NCI-H524 (cell line): ENCODE measurements around the gene MYO18B.

Source experiments
- DNase-seq, 2 experiments: peaks; one replicate each; lab custom pipeline; 2025; lab: John Stamatoyannopoulos, UW

The MYO18B gene

GRCh38 chr22:25990940-25991339 is 249.0 kb downstream of the MYO18B start:
- DNase-seq, result no peak

- no peak for DNase-seq
These were observed 250.3 kb downstream of the MYO18B start for GRCh38 chr22:25992331-25992730.

- no peak for DNase-seq
These were observed 254.7 kb downstream of the MYO18B start for GRCh38 chr22:25996669-25997068.

GRCh38 chr22:25997886-25998775 is 256.1 kb downstream of the MYO18B start:
- DNase-seq, result no peak

GRCh38 chr22:26002456-26002855 is 260.5 kb downstream of the MYO18B start:
- DNase-seq, result no peak

- no peak for DNase-seq
These were observed 262.5 kb downstream of the MYO18B start for GRCh38 chr22:26004477-26004876.

- no peak for DNase-seq
These were observed 266.6 kb downstream of the MYO18B start for GRCh38 chr22:26008587-26008986.

GRCh38 chr22:26016916-26017315 is 274.9 kb downstream of the MYO18B start:
- DNase-seq, result no peak

GRCh38 chr22:26017932-26018331 is 275.9 kb downstream of the MYO18B start:
- DNase-seq, result no peak

GRCh38 chr22:26019596-26019995 is 277.6 kb downstream of the MYO18B start:
- no peak for DNase-seq

- DNase-seq, result no peak
These were observed 279.5 kb downstream of the MYO18B start for GRCh38 chr22:26021516-26021915.

- DNase-seq, result peak in 1 of 2 experiments; percentile 26
These were observed 281.3 kb downstream of the MYO18B start for GRCh38 chr22:26023104-26023775.

- DNase-seq, result no peak
These were observed 283.6 kb downstream of the MYO18B start for GRCh38 chr22:26025626-26026025.

- no peak for DNase-seq
These were observed 285.4 kb downstream of the MYO18B start for GRCh38 chr22:26027341-26027740.

- DNase-seq, result no peak
These were observed 289.7 kb downstream of the MYO18B start for GRCh38 chr22:26031641-26032040.

- DNase-seq, result no peak
These were observed 291.1 kb downstream of the MYO18B start for GRCh38 chr22:26033071-26033470.

- no peak for DNase-seq
These were observed 291.6 kb downstream of the MYO18B start for GRCh38 chr22:26033586-26033985.

- DNase-seq, result no peak
These were observed 293.5 kb downstream of the MYO18B start for GRCh38 chr22:26035523-26035922.

GRCh38 chr22:26038365-26038764 is 296.4 kb downstream of the MYO18B start:
- no peak for DNase-seq

- DNase-seq, result no peak
These were observed 299.9 kb downstream of the MYO18B start for GRCh38 chr22:26041931-26042330.

- no peak for DNase-seq
These were observed 301.0 kb downstream of the MYO18B start for GRCh38 chr22:26043031-26043430.

- DNase-seq, result no peak
These were observed 303.1 kb downstream of the MYO18B start for GRCh38 chr22:26045051-26045450.

- DNase-seq, result no peak
These were observed 303.9 kb downstream of the MYO18B start for GRCh38 chr22:26045860-26046259.
